Measurements from ENCODE around the gene MPP1. TPM values are rescaled to one million over a fixed set of nuclear protein-coding genes. Genes with fewer than 3 reads are reported as not detected.
A peak's percentile ranks its signal among the peaks of the same experiment; 100 is the strongest.

The MPP1 gene
- total RNA-seq, 2 experiments from 2014 or later: 24.1 to 27.6 TPM

DNA sequence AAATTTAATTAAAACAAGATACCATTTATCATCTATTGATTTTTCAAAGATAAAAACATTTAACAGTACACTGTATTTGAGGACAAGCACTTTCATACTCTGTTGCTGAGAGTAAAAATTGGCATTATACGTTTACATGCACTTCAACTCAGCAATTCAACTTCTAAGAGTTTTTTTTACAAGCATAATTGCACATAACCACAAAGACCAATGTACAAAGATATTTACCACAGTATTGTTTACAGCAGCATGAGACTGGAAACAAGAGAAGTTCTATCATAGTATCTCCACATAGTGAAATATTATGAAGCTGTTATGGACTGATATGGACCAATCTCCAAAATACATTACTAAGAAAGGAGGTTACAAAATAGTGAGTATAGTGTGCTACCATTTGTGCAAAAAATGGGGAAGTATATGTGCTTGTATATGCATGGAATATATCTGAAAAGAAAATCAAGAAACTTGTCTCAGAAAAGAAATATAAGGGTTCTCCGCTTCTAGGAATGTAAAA, 65.3 kb downstream of the MPP1 start:
- Mint-ChIP-seq H3K4me3 (no peak overlapping the region), H3K4me1 (peaks cover 41% of the 10 kb centered on the region), H3K27ac (no peak overlapping the region), H3K9me3 (ENCODE audit: low read depth) (no peaks in the 10 kb centered on the region), H3K27me3 (no peaks in the 10 kb centered on the region), H3K36me3 (ENCODE audit: low read depth) (no peaks in the 10 kb centered on the region)
- POLR2A ChIA-PET: no interaction called here
- DNase-seq (no peak), ATAC-seq (no peak)
- intact Hi-C loops (cut with DNase I, micrococcal nuclease): no loop called here
- CTCF ChIA-PET: interaction anchor here (1.2 to 1.5 kb wide), 2 partner anchors 9 to 44 kb away, joined by 3 to 5 read pairs; no protein-coding TSS in a partner anchor

DNA sequence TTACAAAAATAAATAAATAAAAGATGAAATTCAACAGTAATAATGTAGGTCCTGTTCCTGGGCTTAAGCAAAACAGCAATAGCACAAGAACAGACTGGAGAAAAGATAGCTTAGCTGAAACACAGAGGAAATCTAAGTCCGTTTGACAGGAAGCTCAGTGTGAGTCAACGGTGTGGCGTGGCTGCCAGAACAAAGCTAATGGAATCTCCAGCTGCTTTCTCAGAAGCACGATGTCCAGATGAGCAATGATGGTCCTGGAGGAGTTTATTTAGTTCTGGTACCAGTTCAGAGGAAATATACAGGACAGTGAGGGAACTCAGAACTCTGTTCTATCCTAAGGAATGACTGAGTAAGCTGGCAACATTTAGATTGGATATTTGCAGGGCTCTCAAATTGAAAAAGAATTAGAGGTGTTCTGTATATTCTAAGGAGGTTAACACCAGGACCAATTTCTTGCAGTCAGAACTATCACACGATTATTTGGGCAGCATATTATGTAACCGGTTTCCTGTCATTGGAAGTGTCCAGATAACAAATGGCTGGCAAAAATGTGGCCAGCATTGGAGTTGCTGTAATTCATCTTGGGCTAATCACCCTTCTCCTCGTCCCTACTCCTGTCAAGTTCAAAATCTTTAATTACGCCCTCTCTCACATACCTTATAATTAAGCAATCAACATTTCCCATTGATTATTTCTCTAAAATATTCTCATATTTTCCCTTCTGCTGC, 67.1 kb downstream of the MPP1 start:
- Mint-ChIP-seq H3K9me3 (ENCODE audit: low read depth) (no peaks in the 10 kb centered on the region), H3K4me3 (no peak overlapping the region), H3K27ac (peak overlapping the region; percentile 65), H3K27me3 (no peaks in the 10 kb centered on the region), H3K4me1 (peaks cover 56% of the 10 kb centered on the region), H3K36me3 (ENCODE audit: low read depth) (no peaks in the 10 kb centered on the region)
- ChIA-PET CTCF (interaction anchor here (0.6 to 1.2 kb wide), 5 partner anchors 10 to 270 kb away, joined by 3 to 21 read pairs (median 3); no protein-coding TSS in a partner anchor), POLR2A (interaction anchor here (0.8 kb wide), 1 partner anchor 10 kb away, joined by 4 read pairs; no protein-coding TSS in a partner anchor)
- ATAC-seq (peak; percentile 40), DNase-seq (peak; percentile 37)
- intact Hi-C loops (cut with DNase I, micrococcal nuclease): no loop called here

- Mint-ChIP-seq H3K36me3 (ENCODE audit: low read depth) (no peaks in the 10 kb centered on the region), H3K4me3 (no peak overlapping the region), H3K9me3 (ENCODE audit: low read depth) (no peaks in the 10 kb centered on the region), H3K27ac (peak overlapping the region; percentile 53), H3K27me3 (no peaks in the 10 kb centered on the region), H3K4me1 (peaks cover 65% of the 10 kb centered on the region)
- ATAC-seq (no peak), DNase-seq (no peak)
- ChIA-PET POLR2A (no interaction called here), CTCF (interaction anchor here (1.2 to 2.4 kb wide), 2 partner anchors 11 to 20 kb away, joined by 3 to 22 read pairs; no protein-coding TSS in a partner anchor)
- intact Hi-C loops (cut with DNase I, micrococcal nuclease): no loop called here
These were observed 68.1 kb downstream of the MPP1 start for GRCh38 chrX:154737136-154737535.

- no peak for DNase-seq
- H3K36me3 Mint-ChIP-seq (ENCODE audit: low read depth): no peaks in the 10 kb centered on the region
- H3K27ac Mint-ChIP-seq: peak overlapping the region; percentile 80
- H3K9me3 Mint-ChIP-seq (ENCODE audit: low read depth): no peaks in the 10 kb centered on the region
- ChIA-PET POLR2A (interaction anchor here (0.6 kb wide), 1 partner anchor 28 kb away, joined by 3 read pairs; no protein-coding TSS in a partner anchor), CTCF (interaction anchor here (1.5 to 2.4 kb wide), 2 partner anchors 11 to 12 kb away, joined by 5 to 22 read pairs; no protein-coding TSS in a partner anchor)
- no peaks in the 10 kb centered on the region for H3K27me3 Mint-ChIP-seq
- peak overlapping the region; percentile 7 for H3K4me3 Mint-ChIP-seq
- intact Hi-C loops (cut with DNase I, micrococcal nuclease): no loop called here
- H3K4me1 Mint-ChIP-seq: peaks cover 76% of the 10 kb centered on the region
- no peak for ATAC-seq
These were observed 69.4 kb downstream of the MPP1 start for GRCh38 chrX:154735695-154736393.

GRCh38 chrX:154734061-154734781, 71.1 kb downstream of the MPP1 start:
- ChIA-PET POLR2A (no interaction called here), CTCF (interaction anchor here (0.7 to 4.0 kb wide), 3 partner anchors 10 to 16 kb away, joined by 3 to 19 read pairs (median 5); partner anchors contain the start of gene GAB3)
- ATAC-seq (peak; percentile 63), DNase-seq (peak; percentile 16)
- Mint-ChIP-seq H3K27ac (peak overlapping the region; percentile 90), H3K4me1 (peaks cover 83% of the 10 kb centered on the region), H3K4me3 (peak overlapping the region; percentile 56), H3K27me3 (no peaks in the 10 kb centered on the region), H3K9me3 (ENCODE audit: low read depth) (no peaks in the 10 kb centered on the region), H3K36me3 (ENCODE audit: low read depth) (no peaks in the 10 kb centered on the region)
- intact Hi-C loops (cut with DNase I, micrococcal nuclease): no loop called here

- Mint-ChIP-seq H3K4me3 (peak overlapping the region; percentile 35), H3K27ac (peak overlapping the region; percentile 52), H3K9me3 (ENCODE audit: low read depth) (no peaks in the 10 kb centered on the region), H3K27me3 (no peaks in the 10 kb centered on the region), H3K36me3 (ENCODE audit: low read depth) (no peaks in the 10 kb centered on the region), H3K4me1 (peaks cover 85% of the 10 kb centered on the region)
- POLR2A ChIA-PET: no interaction called here
- DNase-seq (no peak), ATAC-seq (peak; percentile 54)
- intact Hi-C loops (cut with DNase I, micrococcal nuclease): no loop called here
- CTCF ChIA-PET: interaction anchor here (1.5 to 4.0 kb wide), 2 partner anchors 16 to 17 kb away, joined by 9 to 19 read pairs; partner anchors contain the start of gene GAB3
These were observed 72.2 kb downstream of the MPP1 start for GRCh38 chrX:154733066-154733425.

DNA sequence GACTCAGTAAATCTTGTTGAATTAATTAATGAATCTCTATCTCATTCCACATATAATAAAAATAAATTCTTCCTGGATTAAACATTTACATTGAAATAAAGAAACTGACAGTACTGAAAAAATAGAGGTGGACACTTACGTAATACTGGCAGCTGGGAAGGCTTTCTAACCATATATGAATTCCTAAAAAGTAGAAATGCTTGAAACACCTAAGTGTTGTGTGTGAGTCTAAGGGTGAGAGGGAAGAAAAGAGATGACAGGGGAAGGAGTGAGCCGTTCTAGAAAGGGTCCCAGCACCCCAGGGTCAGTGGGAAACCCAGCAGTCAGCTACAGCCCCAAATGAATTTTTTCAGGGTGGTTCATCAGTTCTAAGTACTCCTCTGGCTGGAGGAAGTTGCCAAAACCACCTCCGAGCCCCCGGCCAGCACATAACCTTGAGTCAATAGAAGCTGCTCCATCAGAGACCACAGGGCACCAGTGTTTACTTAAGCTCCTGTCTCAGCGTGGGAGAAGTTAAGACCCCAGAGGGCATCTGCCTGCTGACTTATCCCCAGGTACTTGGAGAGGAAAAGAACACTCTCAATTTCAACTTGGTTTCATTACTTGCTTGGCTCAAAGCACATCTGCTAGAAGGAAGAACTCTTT, 72.7 kb downstream of the MPP1 start:
- Mint-ChIP-seq H3K4me3 (peak overlapping the region; percentile 35), H3K4me1 (peaks cover 82% of the 10 kb centered on the region), H3K27ac (peak overlapping the region; percentile 52), H3K27me3 (no peaks in the 10 kb centered on the region), H3K9me3 (ENCODE audit: low read depth) (no peaks in the 10 kb centered on the region), H3K36me3 (ENCODE audit: low read depth) (no peaks in the 10 kb centered on the region)
- no peak for DNase-seq
- CTCF ChIA-PET: interaction anchor here (1.5 to 4.0 kb wide), 2 partner anchors 15 to 17 kb away, joined by 9 to 19 read pairs; partner anchors contain the start of gene GAB3
- peak; percentile 10 for ATAC-seq
- intact Hi-C loops (cut with DNase I, micrococcal nuclease): no loop called here
- POLR2A ChIA-PET: no interaction called here

DNA sequence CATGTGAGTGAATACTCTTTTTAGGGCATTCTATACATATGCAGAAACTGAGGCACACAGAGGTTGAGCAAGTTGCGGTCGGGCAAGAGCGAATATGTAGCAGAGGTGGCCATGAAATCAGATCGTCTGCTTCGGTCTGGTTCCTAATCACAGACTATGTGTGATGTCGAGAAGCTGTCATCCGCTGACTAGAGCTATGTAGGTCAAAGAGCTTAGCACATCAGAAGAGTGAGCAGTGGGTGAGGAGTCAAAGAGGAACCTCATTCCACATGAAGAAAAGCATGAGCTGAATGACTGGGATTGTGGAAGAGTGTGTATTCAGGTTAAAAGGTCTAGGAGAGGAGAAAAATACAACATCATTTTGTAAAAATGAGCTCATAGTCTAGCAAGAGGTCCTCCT, 73.4 kb downstream of the MPP1 start:
- DNase-seq: no peak
- no peak for ATAC-seq
- H3K4me3 Mint-ChIP-seq: no peak overlapping the region
- CTCF ChIA-PET: interaction anchor here (0.5 to 4.0 kb wide), 3 partner anchors 15 to 67 kb away, joined by 3 to 19 read pairs (median 9); partner anchors contain the start of gene GAB3
- intact Hi-C loops (cut with DNase I, micrococcal nuclease): no loop called here
- peaks cover 78% of the 10 kb centered on the region for H3K4me1 Mint-ChIP-seq
- H3K27me3 Mint-ChIP-seq: no peaks in the 10 kb centered on the region
- POLR2A ChIA-PET: no interaction called here
- H3K36me3 Mint-ChIP-seq (ENCODE audit: low read depth): no peaks in the 10 kb centered on the region
- H3K27ac Mint-ChIP-seq: no peak overlapping the region
- no peaks in the 10 kb centered on the region for H3K9me3 Mint-ChIP-seq (ENCODE audit: low read depth)

DNA sequence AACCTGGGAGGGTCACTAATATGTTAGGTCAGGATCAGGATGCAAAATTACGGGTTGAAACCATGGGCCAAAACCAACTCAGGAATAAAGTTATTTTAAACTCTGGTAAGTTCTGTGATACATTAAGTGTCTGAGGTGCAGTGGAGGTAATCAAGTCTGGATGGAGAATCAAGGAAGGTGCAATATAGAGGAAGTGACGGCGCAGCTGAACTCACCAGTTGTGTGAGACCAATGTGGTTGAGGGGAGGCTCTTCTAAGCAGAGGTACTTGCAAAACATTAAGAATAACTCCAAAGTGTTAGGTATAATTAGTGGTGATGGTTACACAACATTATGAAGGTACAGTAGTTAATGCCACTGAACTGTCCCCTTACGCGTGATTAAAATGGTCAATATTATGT, 74.1 kb downstream of the MPP1 start:
- POLR2A ChIA-PET: no interaction called here
- no peaks in the 10 kb centered on the region for H3K27me3 Mint-ChIP-seq
- no peaks in the 10 kb centered on the region for H3K36me3 Mint-ChIP-seq (ENCODE audit: low read depth)
- CTCF ChIA-PET: interaction anchor here (0.5 to 4.0 kb wide), 2 partner anchors 19 to 68 kb away, joined by 3 to 19 read pairs; partner anchors contain the start of gene GAB3
- H3K4me3 Mint-ChIP-seq: no peak overlapping the region
- H3K27ac Mint-ChIP-seq: no peak overlapping the region
- H3K9me3 Mint-ChIP-seq (ENCODE audit: low read depth): no peaks in the 10 kb centered on the region
- DNase-seq (no peak), ATAC-seq (no peak)
- intact Hi-C loops (cut with DNase I, micrococcal nuclease): no loop called here
- H3K4me1 Mint-ChIP-seq: peaks cover 82% of the 10 kb centered on the region

DNA sequence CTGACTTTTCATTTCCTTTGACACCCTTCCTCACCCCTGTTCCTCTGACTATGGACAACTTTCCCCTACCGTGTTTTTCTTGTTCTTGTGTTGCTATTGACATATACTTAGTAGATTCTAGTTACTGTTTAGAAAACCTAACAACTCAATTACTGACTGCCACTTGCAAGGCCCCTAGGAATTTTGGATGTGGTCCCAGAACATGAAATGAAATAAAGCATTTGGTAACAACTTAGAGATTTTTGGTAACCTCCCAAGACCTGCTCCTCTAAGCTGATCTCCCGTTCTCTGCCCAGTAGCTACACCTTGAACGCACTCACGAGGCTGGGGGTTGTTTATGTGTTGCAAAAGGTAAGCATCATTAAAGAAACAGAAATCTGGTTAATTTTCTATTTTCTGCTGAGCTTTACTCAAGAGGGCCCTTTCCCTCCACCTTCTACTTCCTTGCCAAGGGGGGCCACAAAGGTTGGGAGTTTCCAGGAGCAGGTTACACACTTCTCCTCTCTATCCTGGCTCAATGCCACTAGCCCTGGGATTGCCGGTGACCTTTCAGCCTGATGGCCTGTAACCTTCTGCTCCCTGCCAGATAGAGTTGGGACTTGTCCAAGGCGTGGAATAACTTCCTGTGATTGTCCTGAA, 74.9 kb downstream of the MPP1 start:
- ChIA-PET POLR2A (no interaction called here), CTCF (interaction anchor here (1.5 to 4.0 kb wide), 2 partner anchors 19 to 20 kb away, joined by 7 to 19 read pairs; partner anchors contain the start of gene GAB3)
- no peak overlapping the region for H3K4me3 Mint-ChIP-seq
- no peaks in the 10 kb centered on the region for H3K9me3 Mint-ChIP-seq (ENCODE audit: low read depth)
- peaks cover 82% of the 10 kb centered on the region for H3K4me1 Mint-ChIP-seq
- no peak overlapping the region for H3K27ac Mint-ChIP-seq
- no peaks in the 10 kb centered on the region for H3K27me3 Mint-ChIP-seq
- intact Hi-C loops (cut with DNase I, micrococcal nuclease): no loop called here
- ATAC-seq (no peak), DNase-seq (no peak)
- H3K36me3 Mint-ChIP-seq (ENCODE audit: low read depth): no peaks in the 10 kb centered on the region
